Brain pericyte (primary cell): ENCODE results near the gene DRAP1.

Source experiments
- DNase-seq: peaks from one replicate; pipeline ENCODE4 v3.0.0-alpha.2; 2012; ENCODE audit warnings: low read depth, low spot score

Gene DRAP1

DNA sequence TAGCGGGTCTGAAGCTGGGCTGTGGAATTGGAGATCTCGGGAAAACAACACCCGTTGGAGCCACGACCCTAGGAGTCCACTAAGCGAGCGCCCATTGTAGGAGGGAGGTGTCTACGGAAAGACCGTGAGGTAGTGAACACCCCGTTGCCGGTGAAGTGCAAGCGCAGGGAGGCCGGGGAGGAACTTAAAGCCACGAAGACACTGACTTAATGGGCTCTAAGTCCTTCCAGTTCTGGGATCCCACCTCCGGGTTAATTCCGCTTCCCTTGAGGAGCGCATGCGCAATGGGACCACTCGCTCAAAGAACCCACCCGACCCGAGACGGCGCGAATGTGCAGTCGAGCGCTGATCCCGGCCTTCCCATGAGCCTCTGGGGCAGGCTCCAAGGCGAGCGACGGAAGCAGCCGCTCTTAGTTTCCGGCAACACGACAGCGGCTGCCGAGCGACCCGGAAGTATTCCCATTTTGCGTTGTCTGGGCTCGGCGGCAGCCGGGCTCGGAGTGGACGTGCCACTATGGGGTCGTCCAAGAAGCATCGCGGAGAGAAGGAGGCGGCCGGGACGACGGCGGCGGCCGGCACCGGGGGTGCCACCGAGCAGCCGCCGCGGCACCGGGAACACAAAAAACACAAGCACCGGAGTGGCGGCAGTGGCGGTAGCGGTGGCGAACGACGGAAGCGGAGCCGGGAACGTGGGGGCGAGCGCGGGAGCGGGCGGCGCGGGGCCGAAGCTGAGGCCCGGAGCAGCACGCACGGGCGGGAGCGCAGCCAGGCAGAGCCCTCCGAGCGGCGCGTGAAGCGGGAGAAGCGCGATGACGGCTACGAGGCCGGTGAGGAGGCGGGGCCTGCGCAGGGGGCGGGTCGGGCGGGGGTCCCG lies 42.3 kb downstream of the DRAP1 start, which contains the start of gene SART1:
Gene SART1 (plus strand): TSS at position 468 of the 874 bp plus-strand sequence. CDS start 47 bp downstream, at position 515.
- peak; percentile 95 for DNase-seq

DNA sequence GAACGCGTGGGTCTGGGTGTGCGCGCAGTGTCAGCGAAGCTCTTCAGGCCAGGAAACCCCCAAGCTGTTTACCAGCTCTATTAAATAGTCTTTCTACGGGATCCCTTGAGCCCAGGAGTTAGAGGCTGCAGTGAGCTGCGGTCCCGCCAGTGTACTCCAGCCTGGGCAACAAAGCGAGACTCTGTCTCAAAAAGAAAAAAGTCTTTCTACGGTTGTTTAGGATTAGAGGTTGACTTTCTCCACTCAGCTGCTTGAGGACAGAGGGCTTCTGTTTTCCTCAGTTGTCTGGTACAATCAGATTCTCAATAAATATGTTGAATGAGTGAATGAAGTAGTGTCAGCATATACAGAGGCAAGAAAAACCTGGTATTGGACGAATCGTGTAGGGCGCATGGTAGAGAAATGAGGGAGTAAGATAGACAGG lies 42.9 kb downstream of the DRAP1 start:
- DNase-seq: no peak

DNA sequence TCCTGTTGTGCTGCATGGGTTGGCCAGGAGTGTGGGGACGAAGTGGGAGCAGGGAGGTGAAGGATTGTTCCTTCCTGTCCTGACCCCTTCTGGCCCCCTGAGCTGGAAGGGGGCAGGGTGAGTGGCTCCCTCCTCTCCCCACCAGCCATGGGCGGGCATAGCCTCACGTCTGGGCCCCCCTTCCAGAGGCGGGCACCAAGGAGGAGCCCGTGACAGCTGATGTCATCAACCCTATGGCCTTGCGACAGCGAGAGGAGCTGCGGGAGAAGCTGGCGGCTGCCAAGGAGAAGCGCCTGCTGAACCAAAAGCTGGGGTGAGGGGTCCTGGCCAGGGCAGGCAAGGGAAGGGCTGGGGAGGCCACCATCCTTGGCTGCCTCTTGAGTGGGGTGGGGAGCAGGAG lies 45.7 kb downstream of the DRAP1 start:
- DNase-seq: no peak

DNA sequence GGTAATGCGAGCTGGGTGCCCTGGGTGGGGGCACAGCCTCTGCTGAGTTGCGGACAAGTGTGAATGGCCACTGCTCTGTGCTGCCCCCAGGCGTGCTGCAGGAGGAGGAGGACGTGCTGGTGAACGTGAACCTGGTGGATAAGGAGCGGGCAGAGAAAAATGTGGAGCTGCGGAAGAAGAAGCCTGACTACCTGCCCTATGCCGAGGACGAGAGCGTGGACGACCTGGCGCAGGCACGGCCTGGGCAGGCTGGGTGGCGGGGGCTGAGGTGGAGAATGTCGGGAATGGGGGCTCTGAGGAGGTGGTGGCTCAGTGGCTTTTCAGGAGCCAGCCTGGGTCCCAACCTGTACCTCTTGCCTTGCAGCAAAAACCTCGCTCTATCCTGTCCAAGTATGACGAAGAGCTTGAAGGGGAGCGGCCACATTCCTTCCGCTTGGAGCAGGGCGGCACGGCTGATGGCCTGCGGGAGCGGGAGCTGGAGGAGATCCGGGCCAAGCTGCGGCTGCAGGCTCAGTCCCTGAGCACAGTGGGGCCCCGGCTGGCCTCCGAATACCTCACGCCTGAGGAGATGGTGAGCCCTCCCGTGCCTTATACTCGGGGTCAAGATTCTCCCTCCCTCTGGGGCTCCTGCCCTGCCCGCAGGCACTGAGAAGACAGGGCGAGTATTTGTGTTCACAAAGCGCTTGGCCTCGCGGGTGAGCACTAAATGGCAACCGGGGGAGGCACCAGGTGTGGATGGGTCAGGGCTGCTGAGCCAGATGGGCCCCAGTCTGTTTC lies 46.9 kb downstream of the DRAP1 start:
- DNase-seq: no peak

DNA sequence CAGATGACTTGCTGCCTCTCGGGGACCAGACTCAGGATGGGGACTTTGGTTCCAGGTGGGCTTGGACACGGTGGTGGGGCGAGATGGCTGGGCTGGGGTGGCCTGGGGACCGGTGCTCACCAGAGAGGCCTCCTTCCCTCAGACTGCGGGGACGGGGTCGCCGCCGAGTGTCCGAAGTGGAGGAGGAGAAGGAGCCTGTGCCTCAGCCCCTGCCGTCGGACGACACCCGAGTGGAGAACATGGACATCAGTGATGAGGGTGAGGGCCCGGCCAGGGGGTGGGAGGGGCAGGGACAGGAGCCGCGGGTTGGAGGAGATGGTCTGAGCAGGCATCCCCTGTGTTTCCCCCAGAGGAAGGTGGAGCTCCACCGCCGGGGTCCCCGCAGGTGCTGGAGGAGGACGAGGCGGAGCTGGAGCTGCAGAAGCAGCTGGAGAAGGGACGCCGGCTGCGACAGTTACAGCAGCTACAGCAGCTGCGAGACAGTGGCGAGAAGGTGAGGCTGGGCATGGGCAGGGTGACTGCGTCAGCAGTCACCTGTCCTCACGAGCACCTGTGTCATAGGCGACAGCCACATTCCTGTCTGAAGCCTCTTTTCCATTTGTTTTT lies 48.2 kb downstream of the DRAP1 start:
- no peak for DNase-seq

DNA sequence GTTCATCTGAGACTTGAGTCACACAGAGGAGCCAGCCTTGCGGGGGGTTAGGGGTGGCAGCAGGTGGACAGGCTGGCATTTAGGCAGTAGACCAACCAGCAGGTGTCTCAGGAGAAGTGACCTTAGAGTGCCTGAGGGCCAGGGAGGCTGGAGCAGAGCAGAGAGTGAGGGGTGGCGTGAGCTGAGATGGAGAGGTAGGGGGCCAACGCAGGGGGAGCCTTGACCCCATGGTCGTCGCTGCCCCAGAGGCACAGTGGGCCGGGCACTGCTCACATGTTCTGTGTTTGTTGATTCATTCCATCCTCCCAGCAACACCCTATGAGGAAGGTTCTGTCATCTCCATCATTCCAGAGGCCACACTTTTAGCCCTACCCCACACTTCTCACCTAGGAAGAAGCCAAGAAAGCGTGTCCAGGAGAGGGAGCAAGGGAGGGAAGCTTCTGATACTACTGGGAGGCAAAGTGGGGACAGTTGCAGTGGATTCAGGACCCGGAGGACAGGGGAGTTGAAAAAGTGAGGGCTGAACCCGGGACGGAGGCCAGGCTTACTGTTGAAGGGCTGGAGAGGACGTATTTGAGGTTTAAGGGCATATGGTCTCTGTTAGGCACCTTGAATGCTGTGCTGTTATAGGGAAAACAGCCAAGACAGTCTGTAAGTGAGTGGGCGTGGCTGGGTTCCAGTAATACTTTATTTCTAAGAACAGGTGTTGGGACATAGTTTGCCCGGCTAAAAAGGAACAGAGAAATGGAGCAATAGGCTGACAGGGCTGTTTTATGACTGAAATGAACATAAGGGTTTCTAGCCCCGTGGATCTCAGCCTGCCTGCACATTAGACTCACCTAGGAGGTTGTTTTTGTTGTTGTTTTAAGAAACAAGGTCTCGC lies 49.6 kb downstream of the DRAP1 start:
- DNase-seq: no peak
